GM12878 (cell line): Measurements from ENCODE around the gene NELL1. TPM values are rescaled to one million over a fixed set of nuclear protein-coding genes. Genes with fewer than 3 reads are reported as not detected.

Experiments
- ATAC-seq: fragments of 200-7000 bp; cut with Tn5 transposase; 3 replicates; pipeline ENCODE4 v1.9.1; 2020; ENCODE audit warnings: mild to moderate bottlenecking, moderate library complexity
- BruUV-seq: library from RNA; stranded (reverse); fragments of 400-500 nt; replicated peaks from 2 replicates; lab custom pipeline; 2021; lab: Mats Ljungman, UMichigan
- CTCF ChIA-PET: fragments of 300-600 bp; sonication (Branson Sonifier 250); formaldehyde crosslinking; extraction: SDS; loops from one replicate; lab custom pipeline; 2021; ENCODE audit warnings: inconsistent platforms; lab: Yijun Ruan, JAX
- POLR2A ChIA-PET: fragments of 350-600 bp; formaldehyde crosslinking; extraction: SDS; loops from one replicate; lab custom pipeline; 2021; ENCODE audit warnings: inconsistent platforms; lab: Charles Lee
- RAD21 ChIA-PET: fragments of 300-600 bp; sonication (Branson Sonifier 250); formaldehyde crosslinking; loops from one replicate; lab custom pipeline; 2023; ENCODE audit warnings: antibody characterized with exemption; ENCODE audit not compliant: unreplicated experiment; lab: Charles Lee
- SMC1A ChIA-PET: fragments of 300-600 bp; sonication (Branson Sonifier 250); formaldehyde crosslinking; loops from one replicate; lab custom pipeline; 2023; ENCODE audit not compliant: unreplicated experiment, uncharacterized antibody; lab: Charles Lee
- DNase-seq: peaks from one replicate; pipeline ENCODE4 v3.0.0-alpha.2; 2011; ENCODE audit warnings: low read depth, low spot score
- FAIRE-seq: peaks from 3 replicates; lab custom pipeline; 2011; peaks lifted over from hg19 to GRCh38; lab: Jason Lieb, UNC
- H2AFZ ChIP-seq: 2 replicates; pipeline ENCODE4 v1.6.0; 2011; ENCODE audit warnings: low read depth, low read length, control low read depth; ENCODE audit not compliant: control insufficient read depth
- H3K27ac ChIP-seq: 2 replicates; pipeline ENCODE4 v1.5.1; 2011; ENCODE audit warnings: control low read depth; ENCODE audit not compliant: control insufficient read depth, insufficient read depth
- H3K27me3 ChIP-seq, 2 experiments: replicated peaks in 1 of 2; 2 replicates each; pipeline versions ENCODE4 v1.6.0 to v1.6.1; 2011; ENCODE audit warnings: low read length in 1 of 2; ENCODE audit not compliant: control insufficient read depth in 2 of 2, insufficient read depth in 2 of 2
- H3K36me3 ChIP-seq, 2 experiments: 2 replicates each; pipeline ENCODE4 v1.5.1; 2011; ENCODE audit warnings: low read length in 1 of 2; ENCODE audit not compliant: control insufficient read depth in 2 of 2, insufficient read depth in 2 of 2
- H3K4me1 ChIP-seq: 2 replicates; pipeline ENCODE4 v1.6.1; 2011; ENCODE audit warnings: mild to moderate bottlenecking, low read length, moderate library complexity, mixed read lengths; ENCODE audit not compliant: control insufficient read depth, insufficient read depth
- H3K4me2 ChIP-seq: 2 replicates; pipeline ENCODE4 v1.6.0; 2011; ENCODE audit warnings: control low read depth; ENCODE audit not compliant: control insufficient read depth, insufficient read depth
- H3K4me3 ChIP-seq: fragments of 200-600 bp; sonication (generic); 2 replicates; pipeline ENCODE4 v1.5.1; 2016
- H3K79me2 ChIP-seq: 2 replicates; pipeline ENCODE4 v1.6.0; 2011; ENCODE audit warnings: low read length; ENCODE audit not compliant: control insufficient read depth, insufficient read depth
- H3K9ac ChIP-seq: 2 replicates; pipeline ENCODE4 v1.8.0; 2011; ENCODE audit warnings: low read length, control low read depth, mixed read lengths; ENCODE audit not compliant: control insufficient read depth, insufficient read depth
- H3K9me3 ChIP-seq: replicated peaks from 3 replicates; pipeline ENCODE4 v1.5.1; 2011; ENCODE audit warnings: mild to moderate bottlenecking, low read length; ENCODE audit not compliant: control insufficient read depth, insufficient read depth
- H4K20me1 ChIP-seq: 2 replicates; pipeline ENCODE4 v1.6.0; 2011; ENCODE audit not compliant: control insufficient read depth, insufficient read depth
- ASH2L ChIP-seq: fragments of 300-600, 200-600 bp; sonication (generic); IDR thresholded peaks from 2 replicates; pipeline ENCODE4 v1.6.1; 2017; ENCODE audit warnings: low read depth, mild to moderate bottlenecking, borderline replicate concordance
- IRF5 ChIP-seq: fragments of 450-650 bp; IDR thresholded peaks from 2 replicates; pipeline ENCODE4 v1.6.1; 2017; ENCODE audit warnings: borderline replicate concordance
- NBN ChIP-seq: fragments of 450-650 bp; IDR thresholded peaks from 2 replicates; pipeline ENCODE4 v1.6.1; 2016
- NFYA ChIP-seq: IDR thresholded peaks from 2 replicates; pipeline ENCODE4 v1.6.1; 2011; ENCODE audit warnings: low read depth, mild to moderate bottlenecking, low read length, improper control_type of control experiment, borderline replicate concordance
- RELA ChIP-seq: fragments of 450-650 bp; IDR thresholded peaks from 2 replicates; pipeline ENCODE4 v1.8.0; 2014; ENCODE audit warnings: borderline replicate concordance; ENCODE audit not compliant: partially characterized antibody
- WGBS: methylation state at CpG from one replicate; pipeline ENCODE4 v1.1.6; 2016; ENCODE audit warnings: low lambda C conversion rate; ENCODE audit not compliant: insufficient replicate concordance, insufficient coverage; ENCODE audit errors: missing lambda C conversion rate; 5-methylcytosine and 5-hydroxymethylcytosine counted together
- in situ Hi-C: fragments of 300-500 bp; cut with MboI; formaldehyde crosslinking; loops from 9 replicates; pipeline ENCODE4 v1.14.3; 2018; ENCODE audit warnings: mixed read lengths
- intact Hi-C: fragments of 100-400 bp; cut with micrococcal nuclease; formaldehyde crosslinking; loops from one replicate; pipeline ENCODE4 v1.14.2; 2022; ENCODE audit not compliant: unreplicated experiment
- polyA plus RNA-seq, 11 experiments: library from polyadenylated mRNA; depleted of rRNA in 4 of 11; unstranded in 6 of 11; stranded (reverse) in 5 of 11; fragments of >200 nt; fragmentation: Nextera tagmentation in 4 of 11; fragmentation: Illumina TruSeq in 1 of 11; extraction: Ambion mirVana in 4 of 11; extraction: Trizol in 1 of 11; gene quantifications; 1 replicate in 1 of 11; 2 replicates in 10 of 11; pipeline versions ENCODE4 v1.2.1 to v1.2.3, GENCODE V29; 2011 to 2016; ENCODE audit warnings: inconsistent platforms in 2 of 11, missing spikeins in 2 of 11, low read depth in 1 of 11
- total RNA-seq, 4 experiments: library from RNA; depleted of rRNA in 3 of 4; stranded (reverse); fragments of >200 nt in 3 of 4; fragmentation: Illumina TruSeq in 1 of 4; extraction: Trizol in 1 of 4; gene quantifications; 2 replicates each; pipeline versions ENCODE4 v1.2.1 to v1.2.3, GENCODE V29; 2013 to 2021
- TF ChIP-seq, protein P1 (sequence below): fragments of 450-650 bp; formaldehyde crosslinking; IDR thresholded peaks from 2 replicates; pipeline ENCODE4 v1.4.0; 2022; ENCODE audit warnings: mild to moderate bottlenecking, moderate library complexity
- TF ChIP-seq, protein P2 (sequence below): IDR thresholded peaks from 2 replicates; pipeline ENCODE4 v1.6.1; 2011; ENCODE audit warnings: low read depth, mild to moderate bottlenecking, low read length, moderate library complexity, borderline replicate concordance; ENCODE audit errors: extremely low read depth

Gene NELL1
- total and polyA plus RNA-seq, 10 of the 15 experiments (the other 5 are each of a cell fraction or from before 2014, with no cell fraction given), result 0.02 to 0.12 TPM; not detected in 8

GRCh38 chr11:20991471-20991870 is 322.1 kb downstream of the NELL1 start:
- Histone ChIP-seq H3K9ac (no peak overlapping the region), H3K79me2 (no peaks in the 10 kb centered on the region), H2AFZ (no peak overlapping the region), H4K20me1 (no peaks in the 10 kb centered on the region), H3K27me3 (no peaks in the 10 kb centered on the region), H3K27ac (no peak overlapping the region), H3K9me3 (no peaks in the 10 kb centered on the region), H3K4me3 (no peak overlapping the region), H3K4me2 (no peak overlapping the region), H3K36me3 (no peaks in the 10 kb centered on the region), H3K4me1 (no peaks in the 10 kb centered on the region)
- POLR2A ChIA-PET, result no interaction called here
- 4% methylated on average over 6 of the region's 6 CpGs for WGBS
- SMC1A ChIA-PET, result no interaction called here
- DNase-seq, result no peak
- RAD21 ChIA-PET, result no interaction called here
- no peak for TF ChIP-seq ASH2L
- TF ChIP-seq NBN, result no peak
- TF ChIP-seq NFYA, result no peak
- no peak for TF ChIP-seq IRF5
- TF ChIP-seq, protein P1, sequence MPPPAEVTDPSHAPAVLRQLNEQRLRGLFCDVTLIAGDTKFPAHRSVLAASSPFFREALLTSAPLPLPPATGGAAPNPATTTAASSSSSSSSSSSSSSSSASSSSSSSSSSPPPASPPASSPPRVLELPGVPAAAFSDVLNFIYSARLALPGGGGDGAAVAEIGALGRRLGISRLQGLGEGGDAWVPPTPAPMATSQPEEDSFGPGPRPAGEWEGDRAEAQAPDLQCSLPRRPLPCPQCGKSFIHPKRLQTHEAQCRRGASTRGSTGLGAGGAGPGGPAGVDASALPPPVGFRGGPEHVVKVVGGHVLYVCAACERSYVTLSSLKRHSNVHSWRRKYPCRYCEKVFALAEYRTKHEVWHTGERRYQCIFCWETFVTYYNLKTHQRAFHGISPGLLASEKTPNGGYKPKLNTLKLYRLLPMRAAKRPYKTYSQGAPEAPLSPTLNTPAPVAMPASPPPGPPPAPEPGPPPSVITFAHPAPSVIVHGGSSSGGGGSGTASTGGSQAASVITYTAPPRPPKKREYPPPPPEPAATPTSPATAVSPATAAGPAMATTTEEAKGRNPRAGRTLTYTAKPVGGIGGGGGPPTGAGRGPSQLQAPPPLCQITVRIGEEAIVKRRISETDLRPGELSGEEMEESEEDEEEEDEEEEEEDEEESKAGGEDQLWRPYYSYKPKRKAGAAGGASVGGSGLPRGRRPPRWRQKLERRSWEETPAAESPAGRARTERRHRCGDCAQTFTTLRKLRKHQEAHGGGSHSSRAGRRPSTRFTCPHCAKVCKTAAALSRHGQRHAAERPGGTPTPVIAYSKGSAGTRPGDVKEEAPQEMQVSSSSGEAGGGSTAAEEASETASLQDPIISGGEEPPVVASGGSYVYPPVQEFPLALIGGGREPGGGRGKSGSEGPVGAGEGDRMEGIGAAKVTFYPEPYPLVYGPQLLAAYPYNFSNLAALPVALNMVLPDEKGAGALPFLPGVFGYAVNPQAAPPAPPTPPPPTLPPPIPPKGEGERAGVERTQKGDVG (CRISPR knock-in tag), result no peak
- TF ChIP-seq RELA, result no peak
- TF ChIP-seq, protein P2, sequence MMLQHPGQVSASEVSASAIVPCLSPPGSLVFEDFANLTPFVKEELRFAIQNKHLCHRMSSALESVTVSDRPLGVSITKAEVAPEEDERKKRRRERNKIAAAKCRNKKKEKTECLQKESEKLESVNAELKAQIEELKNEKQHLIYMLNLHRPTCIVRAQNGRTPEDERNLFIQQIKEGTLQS, result no peak
- CTCF ChIA-PET, result no interaction called here
- intact Hi-C loops, result no loop called here
- no TSS peak for BruUV-seq
- ATAC-seq, result no peak
- no peak for FAIRE-seq
- in situ Hi-C loops, result no loop called here
